ENCODE results near the gene TMEM231.
A peak's percentile ranks its signal among the peaks of the same experiment; 100 is the strongest.
"Not testable (repeated sequence)": the region's sequence is repeated elsewhere in the genome, so short reads cannot be mapped to it uniquely, and the experiment has no call there.

TMEM231 gene

DNA sequence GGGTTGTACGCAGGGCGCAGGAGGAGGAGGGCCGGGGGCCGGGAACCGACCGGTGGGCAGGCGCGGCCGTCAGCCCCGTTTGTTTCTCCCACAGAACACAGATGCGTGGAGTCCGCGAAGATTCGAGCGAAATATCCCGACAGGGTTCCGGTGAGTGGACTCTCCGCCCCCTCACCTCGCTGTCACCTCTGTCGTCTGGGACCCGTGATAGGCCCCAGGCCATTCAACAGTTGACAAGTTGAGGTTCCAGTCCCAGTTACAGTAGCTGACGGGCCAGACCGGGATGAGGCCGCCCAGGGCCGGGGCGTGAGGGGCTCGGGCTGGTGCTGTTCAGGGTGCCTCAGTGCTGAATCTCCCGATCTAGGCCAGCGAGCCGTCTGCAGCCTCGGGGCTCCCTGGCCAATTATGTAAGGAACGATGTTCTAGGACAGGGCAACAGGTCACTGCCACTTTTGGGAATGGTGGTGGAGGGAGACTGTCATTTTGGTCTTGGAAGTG lies 10.8 kb upstream of the TMEM231 start:
- no peak for DNase-seq (ENCODE audit: low read depth in 2 of 2)

- peak; percentile 84 to 88 for DNase-seq (ENCODE audit: low read depth in 2 of 2)
These were observed 10.1 kb upstream of the TMEM231 start, which contains the start of gene GABARAPL2 for GRCh38 chr16:75566040-75566757. Gene GABARAPL2 (plus strand): TSS chr16:75566379. CDS start chr16:75566487, 108 bp downstream.

DNA sequence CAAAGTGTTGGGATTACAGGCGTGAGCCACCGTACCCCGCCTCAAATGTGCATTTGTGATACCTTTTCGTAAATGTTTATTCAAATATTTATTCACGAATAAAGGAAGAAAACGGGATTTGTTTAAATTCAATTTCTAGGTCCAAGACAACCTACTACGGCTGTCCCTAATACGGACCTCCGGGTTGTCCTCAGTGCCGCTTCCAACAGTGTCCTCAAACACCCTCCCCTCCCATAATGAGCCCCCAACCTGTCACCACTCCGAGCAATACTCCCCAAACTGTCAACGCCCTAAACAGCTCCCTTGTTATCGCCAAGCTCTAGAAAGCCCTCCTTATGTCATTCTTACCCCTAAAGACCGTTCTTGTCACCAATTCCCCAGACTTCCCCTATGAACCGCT lies 9.6 kb upstream of the TMEM231 start:
- DNase-seq (ENCODE audit: low read depth in 2 of 2): no peak

DNA sequence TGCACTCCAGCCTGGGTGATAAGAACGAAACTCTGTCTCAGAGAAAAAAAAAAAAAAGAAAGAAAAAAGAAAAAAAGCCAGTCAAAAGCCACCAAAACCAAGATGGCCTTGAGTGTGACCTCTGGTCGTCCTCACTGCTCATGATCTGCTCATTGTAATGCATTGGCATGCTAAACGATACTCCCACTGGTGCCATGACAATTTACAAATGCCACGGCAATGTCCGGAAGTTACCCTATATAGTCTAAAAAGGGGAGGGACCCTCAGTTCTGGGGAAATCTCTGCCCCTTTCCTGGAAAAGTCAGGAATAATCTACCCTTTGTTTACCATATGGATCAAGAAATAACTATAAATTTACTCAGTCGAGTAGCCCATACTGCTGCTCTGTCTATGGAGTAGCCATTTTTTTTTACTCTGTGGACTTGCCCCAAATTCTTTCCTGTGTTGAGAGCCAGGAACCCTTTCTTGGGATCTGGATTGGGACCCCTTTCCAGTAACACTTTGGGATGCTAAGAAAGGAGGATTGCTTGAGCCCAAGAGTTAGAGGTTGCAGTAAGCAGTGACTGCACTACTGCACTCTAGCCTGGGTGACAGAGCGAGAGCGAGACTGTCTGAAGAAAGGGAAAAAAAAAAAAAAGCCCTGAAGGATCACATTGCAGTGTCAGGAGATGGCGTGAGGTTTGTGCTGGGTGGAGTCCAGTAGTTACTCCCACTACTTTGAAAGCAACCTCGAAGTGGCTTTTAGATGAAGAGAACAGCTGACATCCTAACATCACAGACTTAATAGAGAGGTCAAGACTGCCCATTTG lies 3.7 kb upstream of the TMEM231 start:
- DNase-seq (ENCODE audit: low read depth in 2 of 2): no peak

GRCh38 chr16:75558846-75559401 lies 2.9 kb upstream of the TMEM231 start:
- DNase-seq (ENCODE audit: low read depth in 2 of 2): no peak

DNA sequence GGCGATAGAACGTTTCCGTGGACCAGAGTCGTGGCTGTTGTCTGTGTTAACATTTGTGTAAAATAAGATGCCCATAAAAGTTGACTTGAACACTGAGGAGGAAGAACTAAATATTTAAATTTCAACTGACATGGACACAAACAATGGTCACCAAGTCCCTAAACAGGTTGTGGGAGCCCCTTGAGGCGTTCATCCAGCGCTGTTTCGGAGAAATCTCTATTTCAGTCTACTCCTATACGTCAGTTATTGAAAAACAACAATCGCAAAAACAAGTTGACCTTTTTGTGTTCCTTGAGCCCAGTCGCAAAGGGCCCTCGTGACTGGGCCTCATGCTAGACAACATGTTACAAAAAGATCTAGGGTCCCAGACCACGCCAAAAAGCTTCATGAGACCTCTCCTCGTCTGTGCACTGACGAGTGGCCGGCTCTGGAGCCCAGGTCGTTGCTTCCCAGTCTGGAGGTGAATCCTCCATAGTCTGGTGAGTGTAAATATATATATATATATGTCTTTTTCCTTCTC lies 439 bp upstream of the TMEM231 start:
- no peak for DNase-seq (ENCODE audit: low read depth in 2 of 2)

- no peak for DNase-seq (ENCODE audit: low read depth in 2 of 2)
These were observed 792 bp downstream of the TMEM231 start for GRCh38 chr16:75555213-75555706.

DNA sequence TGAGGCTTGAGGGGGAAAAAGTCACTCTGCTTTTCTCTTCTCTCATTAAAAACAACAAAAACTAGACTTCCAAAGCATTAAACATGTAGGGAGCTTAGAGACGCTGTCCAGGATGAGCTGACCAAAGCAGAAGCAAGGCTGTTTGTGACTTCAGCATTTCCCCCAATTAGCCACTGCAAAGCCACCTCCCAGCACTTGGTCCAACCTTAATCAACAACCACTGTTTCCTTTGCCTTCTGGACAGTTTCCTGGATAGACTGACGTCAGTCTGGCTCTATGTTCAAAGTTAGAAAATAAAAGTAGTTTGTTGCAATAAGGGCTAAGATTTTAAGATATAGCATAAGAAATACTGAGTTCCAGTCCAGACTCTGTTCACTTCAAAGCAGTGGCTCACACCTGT lies 3.1 kb downstream of the TMEM231 start:
- DNase-seq (ENCODE audit: low read depth in 2 of 2): no peak

- peak; percentile 5 to 28 for DNase-seq (ENCODE audit: low read depth in 2 of 2)
These were observed 5.8 kb downstream of the TMEM231 start for GRCh38 chr16:75550211-75550662.

- DNase-seq (ENCODE audit: low read depth in 2 of 2): not testable (repeated sequence)
These were observed 7.6 kb downstream of the TMEM231 start for GRCh38 chr16:75548456-75548855.

DNA sequence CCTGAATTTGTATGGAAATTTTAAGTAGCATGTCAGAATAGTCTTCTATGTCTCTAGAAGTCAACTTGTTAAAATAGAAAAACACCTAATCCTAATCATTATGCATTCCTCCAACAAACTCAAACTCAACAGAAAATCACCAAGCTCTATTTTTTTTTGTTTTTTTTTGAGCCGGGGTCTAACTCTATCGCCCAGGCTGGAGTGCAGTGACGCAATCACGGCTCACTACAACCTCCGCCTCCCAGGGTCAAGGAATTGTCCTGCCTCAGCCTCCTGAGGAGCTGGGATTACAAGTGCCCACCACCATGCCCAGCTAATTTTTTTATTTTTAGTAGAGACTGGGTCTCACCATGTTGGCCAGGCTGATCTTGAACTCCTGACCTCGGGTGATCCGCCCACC lies 9.8 kb downstream of the TMEM231 start:
- DNase-seq (ENCODE audit: low read depth in 2 of 2): no peak

GRCh38 chr16:75545879-75546278 lies 10.2 kb downstream of the TMEM231 start:
- DNase-seq (ENCODE audit: low read depth in 2 of 2): not testable (repeated sequence)

- DNase-seq (ENCODE audit: low read depth in 2 of 2): not testable (repeated sequence)
These were observed 13.6 kb downstream of the TMEM231 start for GRCh38 chr16:75542462-75542861.

GRCh38 chr16:75541236-75541635 lies 14.8 kb downstream of the TMEM231 start:
- no peak for DNase-seq (ENCODE audit: low read depth in 2 of 2)

DNA sequence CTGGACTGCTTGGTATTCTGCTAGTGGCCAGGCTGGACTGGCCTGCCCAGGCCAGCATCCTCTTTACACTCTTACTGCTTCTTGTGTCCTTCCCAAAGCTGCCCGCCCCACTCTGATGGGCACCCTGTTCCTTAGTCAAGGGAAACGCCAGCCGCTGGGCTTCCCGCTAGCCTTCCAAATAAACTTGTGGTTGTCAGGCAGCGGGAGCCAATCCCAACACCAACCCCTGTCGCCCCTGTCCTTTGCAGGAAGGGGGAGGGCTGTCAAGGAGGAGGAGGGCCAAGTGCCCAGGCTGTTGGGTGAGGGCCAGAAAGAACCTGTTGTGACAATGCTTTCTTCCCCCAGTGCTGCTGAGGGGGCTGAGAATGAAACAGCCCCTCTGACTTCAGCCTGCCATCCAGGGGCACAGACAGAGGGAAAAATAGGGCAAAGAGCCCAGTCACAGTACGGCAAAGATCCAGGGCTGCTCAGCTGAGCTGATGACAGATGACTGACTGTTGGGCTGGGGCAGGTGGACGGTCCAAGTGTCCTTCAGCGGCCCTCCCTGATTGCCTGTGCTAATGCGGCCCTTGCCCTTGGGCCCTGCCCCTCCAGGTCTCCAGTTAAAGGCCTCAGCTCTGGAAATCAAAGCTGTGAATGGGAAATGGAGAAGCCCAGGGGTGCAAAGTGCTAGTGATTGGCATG lies 17.0 kb downstream of the TMEM231 start:
- not testable (repeated sequence) for DNase-seq (ENCODE audit: low read depth in 2 of 2)

DNA sequence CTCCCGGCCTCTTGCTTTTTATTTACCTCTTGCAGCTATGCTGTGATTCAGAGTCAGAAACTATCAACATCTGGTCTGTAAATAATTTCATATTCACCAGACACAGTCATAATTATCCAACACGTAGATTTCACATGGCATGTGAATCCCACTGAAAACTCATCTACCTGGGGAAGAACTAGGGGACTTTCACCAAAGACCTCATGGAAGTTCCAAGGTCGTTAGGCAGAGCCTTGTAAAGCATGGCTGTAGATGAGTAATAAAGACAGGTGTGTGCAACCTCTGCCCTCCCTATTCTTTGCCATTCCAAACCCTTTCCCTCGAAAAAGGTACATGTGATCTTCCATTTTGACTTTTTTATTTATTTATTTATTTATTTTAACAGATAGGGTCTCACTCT lies 18.3 kb downstream of the TMEM231 start:
- no peak for DNase-seq (ENCODE audit: low read depth in 2 of 2)

DNA sequence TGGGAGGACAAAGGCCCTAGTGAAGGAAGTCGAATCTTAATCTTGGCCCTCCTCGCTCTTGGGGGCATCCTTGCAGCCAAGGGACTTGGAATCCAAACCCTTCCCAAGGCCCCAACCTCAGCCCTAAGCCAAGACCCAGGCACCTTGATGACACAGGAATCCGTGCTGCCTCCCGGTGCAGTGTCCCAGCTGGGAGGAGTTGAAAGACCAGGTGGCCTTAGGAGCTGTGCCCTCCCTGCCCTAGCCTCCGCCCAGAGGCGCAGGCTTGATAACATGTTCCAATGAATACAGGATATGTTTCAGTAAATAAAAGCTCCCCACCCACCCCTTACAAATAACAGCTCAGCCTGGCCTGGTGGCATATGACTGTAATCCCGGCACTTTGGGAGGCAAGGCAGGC lies 20.2 kb downstream of the TMEM231 start, which contains the start of gene CHST5:
CHST5 (minus strand) TSS at position 208 of the 400 bp plus-strand sequence. CDS start 5,724 bp downstream, outside the sequence.
- no peak for DNase-seq (ENCODE audit: low read depth in 2 of 2)

- DNase-seq (ENCODE audit: low read depth in 2 of 2): no peak
These were observed 20.7 kb downstream of the TMEM231 start for GRCh38 chr16:75535211-75535843.

- DNase-seq (ENCODE audit: low read depth in 2 of 2): no peak
These were observed 21.4 kb downstream of the TMEM231 start for GRCh38 chr16:75534560-75535205.

DNA sequence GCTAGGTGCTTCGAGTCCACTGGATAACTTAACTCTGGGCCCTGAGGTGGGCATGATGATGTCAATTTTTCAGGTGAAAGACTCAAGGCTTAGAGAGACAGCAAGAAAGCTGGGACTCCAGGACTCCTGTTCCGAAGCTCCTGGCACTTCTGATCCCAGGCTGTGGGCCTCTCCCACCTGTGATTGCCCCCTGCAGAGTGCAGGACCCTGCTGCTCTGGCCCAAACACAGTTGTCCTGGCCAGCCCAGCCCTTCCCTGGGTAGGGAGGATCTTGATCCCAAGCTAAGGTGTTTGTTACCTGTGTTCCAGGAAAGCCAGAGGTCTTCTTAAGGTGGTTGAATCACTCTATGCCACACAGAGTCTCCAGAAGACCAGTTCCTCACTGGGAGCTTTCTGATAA lies 23.3 kb downstream of the TMEM231 start:
- DNase-seq (ENCODE audit: low read depth in 2 of 2): no peak

Measured in stimulated activated CD4-positive, alpha-beta T cell treated with anti-CD3 and anti-CD28 coated beads, Interleukin-4, amount 100 ng/mL, for 48 hours (primary cell).